GM18861 (cell line): ENCODE measurements around the gene ZNF710.

Source experiments
- ATAC-seq: cut with Tn5 transposase; IDR thresholded peaks from one replicate; pipeline ENCODE4 v1.9.1; 2021; ENCODE audit not compliant: unreplicated experiment

The ZNF710 gene

GRCh38 chr15:90037961-90038631 is 37.0 kb downstream of the ZNF710 start:
- ATAC-seq: peak; percentile 74

DNA sequence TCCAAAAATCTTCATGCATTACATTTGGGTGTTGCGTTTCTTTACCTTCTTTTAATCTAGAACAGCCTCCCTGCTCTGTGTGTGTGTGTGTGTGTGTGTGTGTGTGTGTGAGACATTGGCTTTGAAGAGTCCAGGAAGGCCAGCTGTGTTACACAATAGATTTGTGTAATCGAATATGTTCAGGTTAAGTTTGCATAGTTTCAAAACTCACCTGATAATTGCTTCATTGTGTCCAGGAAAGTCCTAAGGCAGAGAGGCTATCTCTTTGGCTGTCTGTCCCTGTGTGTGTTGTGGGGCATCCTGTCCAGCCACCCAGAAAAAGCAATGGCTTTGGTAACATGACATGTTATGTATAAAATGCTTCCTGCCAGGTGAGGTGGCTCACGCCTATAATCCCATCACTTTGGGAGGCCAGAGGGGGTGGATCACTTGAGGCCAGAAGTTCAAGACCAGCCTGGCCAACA is 37.5 kb downstream of the ZNF710 start:
- no peak for ATAC-seq

GRCh38 chr15:90039996-90040395 is 38.9 kb downstream of the ZNF710 start:
- no peak for ATAC-seq

GRCh38 chr15:90040618-90041017 is 39.5 kb downstream of the ZNF710 start:
- ATAC-seq: no peak

DNA sequence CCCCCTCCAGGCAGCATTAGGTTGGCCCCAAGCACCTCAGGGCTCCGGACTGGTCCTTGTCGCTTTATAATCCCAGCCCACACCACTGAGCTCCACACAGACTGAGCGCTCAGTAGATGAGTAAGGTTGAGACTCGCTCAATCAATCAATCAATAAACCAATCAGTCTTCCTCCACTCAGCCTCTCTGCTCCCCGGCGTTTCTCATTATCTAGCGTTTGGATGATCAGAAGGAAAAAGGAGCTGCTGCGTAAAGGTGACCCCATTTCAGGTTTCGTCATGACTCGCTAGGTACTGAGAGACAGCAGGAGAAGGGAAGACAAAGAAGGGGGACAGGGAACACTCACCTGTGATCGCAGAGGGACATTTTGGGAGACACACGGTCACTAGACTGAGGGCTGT is 41.2 kb downstream of the ZNF710 start:
- ATAC-seq: no peak

DNA sequence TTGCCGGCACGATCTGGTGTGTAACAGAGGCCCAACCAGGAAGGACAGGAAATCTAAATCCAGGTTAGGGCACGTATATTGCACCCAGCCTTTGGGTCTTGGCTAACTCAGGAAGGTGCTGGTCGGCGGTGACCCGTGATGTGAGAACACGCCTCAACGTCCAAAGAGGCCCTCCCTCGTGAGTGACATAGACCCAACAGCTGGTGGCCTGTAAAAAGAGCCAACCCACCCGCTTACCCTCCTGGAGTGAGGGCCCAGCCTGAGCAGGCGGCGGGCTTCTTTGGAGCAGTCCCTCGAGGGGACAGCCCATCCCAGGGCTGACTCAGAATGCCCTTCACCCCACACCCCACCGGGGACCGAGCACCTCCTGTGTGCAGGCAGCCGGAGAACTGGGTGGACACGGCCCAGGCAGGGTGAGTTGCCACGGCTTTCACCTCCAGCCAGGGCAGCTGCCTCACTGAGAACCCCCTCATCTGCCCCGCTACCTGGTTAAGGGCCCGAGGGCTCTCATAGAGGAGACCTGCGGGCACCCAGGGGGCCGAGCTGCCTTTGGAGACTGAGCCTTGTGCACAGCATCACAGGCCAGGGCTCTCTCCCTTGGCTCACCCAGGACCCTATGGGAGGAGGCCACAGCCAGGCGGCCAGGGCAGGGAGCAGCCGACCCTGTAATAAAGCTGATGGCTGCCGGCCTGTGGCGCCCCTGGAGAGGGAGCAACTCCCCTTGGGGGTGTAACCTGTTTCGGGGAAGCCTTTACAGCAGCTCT is 41.8 kb downstream of the ZNF710 start:
- no peak for ATAC-seq

DNA sequence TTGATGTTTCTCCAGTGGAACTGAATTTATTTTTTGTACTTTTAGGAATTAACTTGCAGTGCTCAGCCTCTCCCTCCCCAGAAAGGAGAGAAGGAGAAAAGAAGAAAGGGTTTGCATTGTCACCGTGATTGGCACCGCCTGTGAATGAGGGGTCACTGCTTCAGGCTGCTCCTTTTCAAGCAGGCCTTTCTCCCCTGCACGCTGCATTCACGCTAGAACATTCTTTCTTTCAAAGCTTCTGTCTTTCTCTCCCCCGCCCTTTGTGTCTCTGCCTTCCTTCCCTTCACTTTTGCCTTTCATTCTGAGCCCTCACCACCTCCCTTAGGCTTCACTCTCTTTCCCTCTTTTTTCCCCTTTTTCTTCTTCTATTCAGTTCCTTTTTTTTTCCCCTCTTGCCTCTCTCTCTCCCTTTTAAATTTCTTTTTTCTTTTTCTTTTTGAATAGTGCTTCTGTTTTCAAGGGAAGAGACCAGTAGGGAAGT is 42.4 kb downstream of the ZNF710 start:
- ATAC-seq: no peak

DNA sequence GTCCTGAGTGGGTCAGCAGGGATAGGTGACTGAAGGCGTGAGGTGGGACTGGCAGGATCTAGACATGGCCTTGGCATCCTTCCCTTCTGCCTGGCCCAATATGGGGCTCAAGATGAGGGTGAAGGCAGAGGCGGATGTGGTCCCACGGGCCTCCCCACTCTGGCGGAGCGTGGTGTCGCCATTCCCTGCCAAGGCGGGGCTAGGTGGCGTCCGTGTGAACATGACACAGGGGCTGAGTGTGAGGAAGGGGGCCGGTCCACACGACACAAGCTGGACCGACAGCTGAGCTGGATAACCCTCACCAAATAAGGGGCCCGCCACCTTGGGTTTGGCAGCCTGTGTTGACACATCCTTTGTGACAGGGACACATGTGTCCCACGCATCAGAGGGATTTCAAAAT is 43.1 kb downstream of the ZNF710 start:
- ATAC-seq: no peak

- ATAC-seq: no peak
These were observed 43.8 kb downstream of the ZNF710 start for GRCh38 chr15:90044916-90045371.

GRCh38 chr15:90046289-90046688 is 45.2 kb downstream of the ZNF710 start:
- no peak for ATAC-seq

DNA sequence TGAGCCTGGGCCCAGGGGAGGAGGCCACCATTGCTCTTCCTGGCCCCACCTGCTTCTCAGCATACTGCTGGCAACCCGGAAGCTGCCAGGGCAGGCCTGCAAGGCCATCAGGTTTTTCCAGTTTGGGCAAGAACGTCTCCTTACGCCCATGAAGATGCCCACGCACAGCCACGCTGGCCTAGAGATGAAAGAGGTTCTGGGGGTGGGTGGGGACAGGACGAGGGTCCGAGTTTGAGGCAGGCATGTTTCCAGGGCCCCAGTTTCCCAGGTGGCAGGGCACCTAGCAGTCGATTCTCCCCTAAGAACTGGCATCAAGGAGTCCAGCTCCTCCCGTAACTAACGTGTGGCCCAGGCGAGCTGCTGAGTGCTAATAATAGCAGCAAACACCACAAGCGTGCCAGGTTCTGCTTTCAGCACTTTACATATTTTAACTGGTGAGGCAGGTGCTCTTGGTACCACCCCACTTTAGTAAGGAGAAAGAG is 45.8 kb downstream of the ZNF710 start:
- ATAC-seq: peak; percentile 57

- no peak for ATAC-seq
These were observed 46.9 kb downstream of the ZNF710 start for GRCh38 chr15:90047956-90048575.

- no peak for ATAC-seq
These were observed 47.9 kb downstream of the ZNF710 start for GRCh38 chr15:90049030-90049429.

DNA sequence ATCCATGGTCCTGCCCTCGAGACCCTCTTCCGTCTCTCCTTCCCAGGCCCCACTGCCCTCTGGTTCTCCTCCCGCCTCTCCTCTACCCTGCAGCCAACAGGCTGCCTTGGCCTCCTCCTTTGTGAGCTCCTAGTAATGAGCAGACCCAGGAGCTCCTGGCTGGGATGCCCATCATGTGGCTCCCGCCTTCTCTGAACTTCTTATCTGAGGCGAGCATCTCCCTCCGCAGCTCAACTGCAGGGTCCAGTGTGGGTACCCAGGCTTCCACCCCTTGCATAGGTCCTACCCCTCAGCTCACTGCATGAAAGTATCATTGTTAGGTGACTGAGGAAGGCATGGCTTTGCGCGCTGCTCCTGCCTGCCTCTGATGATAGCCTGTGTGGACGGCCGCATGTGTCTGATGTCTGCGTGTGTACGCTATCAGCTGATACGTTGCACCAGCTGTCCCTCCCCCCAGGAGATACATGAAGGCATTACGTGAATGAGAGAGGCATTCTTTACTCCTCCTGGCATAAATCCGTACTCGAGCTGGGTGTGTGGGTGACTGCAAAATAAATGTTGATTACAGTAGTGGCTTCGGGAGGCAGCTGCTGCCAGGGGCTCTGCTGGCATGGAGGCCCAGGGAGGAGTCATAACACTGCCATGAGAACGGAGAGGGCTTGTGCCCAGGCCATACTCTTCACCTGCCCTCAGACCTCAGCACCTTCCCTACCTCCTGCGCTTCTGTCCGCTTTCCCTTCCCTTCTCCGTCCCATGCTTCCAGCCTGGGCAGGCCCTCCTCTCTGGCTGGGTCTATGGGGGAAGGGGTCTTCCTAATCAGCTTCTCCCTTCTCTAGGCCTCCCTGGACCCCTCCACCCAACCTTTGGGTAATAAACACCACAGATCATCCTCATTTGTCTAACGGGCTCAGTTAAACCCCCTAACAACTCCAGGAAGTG is 48.8 kb downstream of the ZNF710 start:
- ATAC-seq: no peak

DNA sequence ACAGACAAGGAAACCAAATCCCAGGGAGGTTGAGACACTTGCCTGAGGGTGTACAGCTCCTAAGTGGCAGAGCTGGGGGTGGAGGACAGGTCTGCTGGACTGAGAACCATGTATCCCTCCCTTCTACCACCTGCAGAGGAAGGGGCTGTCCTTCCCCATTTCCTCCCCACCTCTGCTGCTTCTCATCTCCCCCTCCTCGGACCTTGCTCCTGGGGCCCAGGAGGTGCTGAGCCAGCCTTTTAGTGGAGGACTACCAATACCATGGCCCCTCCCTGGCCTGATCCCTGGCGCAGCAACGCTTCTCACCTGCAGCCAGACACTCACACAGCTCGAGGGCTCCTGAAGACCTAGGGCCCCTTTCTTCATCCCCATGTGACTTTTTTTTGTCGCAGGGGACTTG is 50.8 kb downstream of the ZNF710 start:
- ATAC-seq: no peak

- ATAC-seq: no peak
These were observed 52.8 kb downstream of the ZNF710 start for GRCh38 chr15:90053685-90054466.

- ATAC-seq: no peak
These were observed 53.5 kb downstream of the ZNF710 start for GRCh38 chr15:90054618-90055097.

- ATAC-seq: no peak
These were observed 54.1 kb downstream of the ZNF710 start for GRCh38 chr15:90055182-90055581.

GRCh38 chr15:90056529-90056928 is 55.4 kb downstream of the ZNF710 start:
- no peak for ATAC-seq

DNA sequence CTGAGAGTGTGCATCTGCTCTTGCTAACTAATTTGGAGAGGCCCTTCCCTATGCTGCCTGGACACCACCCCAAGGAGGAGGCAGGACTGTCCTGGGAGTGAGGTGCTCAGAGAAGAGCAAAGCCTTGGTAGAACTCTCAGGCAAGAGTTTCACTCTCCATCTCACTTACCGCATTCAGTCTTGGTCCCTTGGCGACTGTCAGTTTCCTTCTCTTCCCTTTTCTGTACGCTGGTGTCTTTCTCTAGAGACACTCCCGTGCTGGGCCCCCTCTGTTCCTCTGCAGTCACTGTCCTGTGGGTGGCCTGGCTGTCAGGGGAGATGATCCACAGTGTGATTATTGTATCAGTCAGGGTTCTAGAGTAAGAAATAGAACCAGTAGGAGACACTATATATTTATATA is 57.2 kb downstream of the ZNF710 start:
- no peak for ATAC-seq
